GM12878 (cell line): Measurements from ENCODE around the gene SSPN. TPM values are rescaled to one million over a fixed set of nuclear protein-coding genes. Genes with fewer than 3 reads are reported as not detected.

Source experiments
- ATAC-seq: fragments of 200-7000 bp; cut with Tn5 transposase; 3 replicates; pipeline ENCODE4 v1.9.1; 2020; ENCODE audit warnings: mild to moderate bottlenecking, moderate library complexity
- BruUV-seq: library from RNA; stranded (reverse); fragments of 400-500 nt; replicated peaks from 2 replicates; lab custom pipeline; 2021; lab: Mats Ljungman, UMichigan
- CTCF ChIA-PET: fragments of 300-600 bp; sonication (Branson Sonifier 250); formaldehyde crosslinking; extraction: SDS; loops from one replicate; lab custom pipeline; 2021; ENCODE audit warnings: inconsistent platforms; lab: Yijun Ruan, JAX
- POLR2A ChIA-PET: fragments of 350-600 bp; formaldehyde crosslinking; extraction: SDS; loops from one replicate; lab custom pipeline; 2021; ENCODE audit warnings: inconsistent platforms; lab: Charles Lee
- RAD21 ChIA-PET: fragments of 300-600 bp; sonication (Branson Sonifier 250); formaldehyde crosslinking; loops from one replicate; lab custom pipeline; 2023; ENCODE audit warnings: antibody characterized with exemption; ENCODE audit not compliant: unreplicated experiment; lab: Charles Lee
- SMC1A ChIA-PET: fragments of 300-600 bp; sonication (Branson Sonifier 250); formaldehyde crosslinking; loops from one replicate; lab custom pipeline; 2023; ENCODE audit not compliant: unreplicated experiment, uncharacterized antibody; lab: Charles Lee
- DNase-seq: peaks from one replicate; pipeline ENCODE4 v3.0.0-alpha.2; 2011; ENCODE audit warnings: low read depth, low spot score
- FAIRE-seq: peaks from 3 replicates; lab custom pipeline; 2011; peaks lifted over from hg19 to GRCh38; lab: Jason Lieb, UNC
- H2AFZ ChIP-seq: 2 replicates; pipeline ENCODE4 v1.6.0; 2011; ENCODE audit warnings: low read depth, low read length, control low read depth; ENCODE audit not compliant: control insufficient read depth
- H3K27ac ChIP-seq: 2 replicates; pipeline ENCODE4 v1.5.1; 2011; ENCODE audit warnings: control low read depth; ENCODE audit not compliant: control insufficient read depth, insufficient read depth
- H3K27me3 ChIP-seq, 2 experiments: replicated peaks in 1 of 2; 2 replicates each; pipeline versions ENCODE4 v1.6.0 to v1.6.1; 2011; ENCODE audit warnings: low read length in 1 of 2; ENCODE audit not compliant: control insufficient read depth in 2 of 2, insufficient read depth in 2 of 2
- H3K36me3 ChIP-seq, 2 experiments: 2 replicates each; pipeline ENCODE4 v1.5.1; 2011; ENCODE audit warnings: low read length in 1 of 2; ENCODE audit not compliant: control insufficient read depth in 2 of 2, insufficient read depth in 2 of 2
- H3K4me1 ChIP-seq: 2 replicates; pipeline ENCODE4 v1.6.1; 2011; ENCODE audit warnings: mild to moderate bottlenecking, low read length, moderate library complexity, mixed read lengths; ENCODE audit not compliant: control insufficient read depth, insufficient read depth
- H3K4me2 ChIP-seq: 2 replicates; pipeline ENCODE4 v1.6.0; 2011; ENCODE audit warnings: control low read depth; ENCODE audit not compliant: control insufficient read depth, insufficient read depth
- H3K4me3 ChIP-seq: fragments of 200-600 bp; sonication (generic); 2 replicates; pipeline ENCODE4 v1.5.1; 2016
- H3K79me2 ChIP-seq: 2 replicates; pipeline ENCODE4 v1.6.0; 2011; ENCODE audit warnings: low read length; ENCODE audit not compliant: control insufficient read depth, insufficient read depth
- H3K9ac ChIP-seq: 2 replicates; pipeline ENCODE4 v1.8.0; 2011; ENCODE audit warnings: low read length, control low read depth, mixed read lengths; ENCODE audit not compliant: control insufficient read depth, insufficient read depth
- H3K9me3 ChIP-seq: replicated peaks from 3 replicates; pipeline ENCODE4 v1.5.1; 2011; ENCODE audit warnings: mild to moderate bottlenecking, low read length; ENCODE audit not compliant: control insufficient read depth, insufficient read depth
- H4K20me1 ChIP-seq: 2 replicates; pipeline ENCODE4 v1.6.0; 2011; ENCODE audit not compliant: control insufficient read depth, insufficient read depth
- ASH2L ChIP-seq: fragments of 300-600, 200-600 bp; sonication (generic); IDR thresholded peaks from 2 replicates; pipeline ENCODE4 v1.6.1; 2017; ENCODE audit warnings: low read depth, mild to moderate bottlenecking, borderline replicate concordance
- CUX1 ChIP-seq: IDR thresholded peaks from 2 replicates; pipeline ENCODE4 v1.6.1; 2012; ENCODE audit warnings: improper control_type of control experiment, low read depth, low read length; ENCODE audit not compliant: insufficient replicate concordance
- HSF1 ChIP-seq: fragments of 150-350 bp; IDR thresholded peaks from 2 replicates; pipeline ENCODE4 v1.6.1; 2014; ENCODE audit warnings: mild to moderate bottlenecking, low read depth, low read length
- KDM1A ChIP-seq: fragments of 200-600 bp; sonication (generic); IDR thresholded peaks from 2 replicates; pipeline ENCODE4 v1.6.1; 2016; ENCODE audit warnings: borderline replicate concordance
- MXI1 ChIP-seq: fragments of 150-350 bp; IDR thresholded peaks from 2 replicates; pipeline ENCODE4 v1.6.1; 2011; ENCODE audit warnings: low read depth, mild to moderate bottlenecking, inconsistent platforms, low read length, improper control_type of control experiment
- POLR2AphosphoS5 ChIP-seq: IDR thresholded peaks from 2 replicates; pipeline ENCODE4 v1.6.1; 2011; ENCODE audit warnings: mild to moderate bottlenecking, low read length, inconsistent platforms
- POU2F2 ChIP-seq: IDR thresholded peaks from 3 replicates; pipeline ENCODE4 v1.6.1; 2011; ENCODE audit warnings: low read depth, mild to moderate bottlenecking, low read length, borderline replicate concordance
- SP1 ChIP-seq: IDR thresholded peaks from one replicate; pipeline ENCODE4 v1.6.1; 2011; ENCODE audit warnings: low read depth, low read length
- ZBTB11 ChIP-seq: fragments of 450-650 bp; formaldehyde crosslinking; IDR thresholded peaks from 2 replicates; pipeline ENCODE4 v1.5.0; 2022; ENCODE audit warnings: mild to moderate bottlenecking, missing genetic modification characterization
- ZNF24 ChIP-seq: fragments of 450-650 bp; IDR thresholded peaks from 2 replicates; pipeline ENCODE4 v1.6.1; 2017; ENCODE audit warnings: antibody characterized with exemption, mild to moderate bottlenecking
- WGBS: methylation state at CpG from one replicate; pipeline ENCODE4 v1.1.6; 2016; ENCODE audit warnings: low lambda C conversion rate; ENCODE audit not compliant: insufficient replicate concordance, insufficient coverage; ENCODE audit errors: missing lambda C conversion rate; 5-methylcytosine and 5-hydroxymethylcytosine counted together
- in situ Hi-C: fragments of 300-500 bp; cut with MboI; formaldehyde crosslinking; loops from 9 replicates; pipeline ENCODE4 v1.14.3; 2018; ENCODE audit warnings: mixed read lengths
- intact Hi-C: fragments of 100-400 bp; cut with micrococcal nuclease; formaldehyde crosslinking; loops from one replicate; pipeline ENCODE4 v1.14.2; 2022; ENCODE audit not compliant: unreplicated experiment
- polyA plus RNA-seq, 11 experiments: library from polyadenylated mRNA; depleted of rRNA in 4 of 11; unstranded in 6 of 11; stranded (reverse) in 5 of 11; fragments of >200 nt; fragmentation: Nextera tagmentation in 4 of 11; fragmentation: Illumina TruSeq in 1 of 11; extraction: Ambion mirVana in 4 of 11; extraction: Trizol in 1 of 11; gene quantifications; 1 replicate in 1 of 11; 2 replicates in 10 of 11; pipeline versions ENCODE4 v1.2.1 to v1.2.3, GENCODE V29; 2011 to 2016; ENCODE audit warnings: inconsistent platforms in 2 of 11, missing spikeins in 2 of 11, low read depth in 1 of 11
- total RNA-seq, 4 experiments: library from RNA; depleted of rRNA in 3 of 4; stranded (reverse); fragments of >200 nt in 3 of 4; fragmentation: Illumina TruSeq in 1 of 4; extraction: Trizol in 1 of 4; gene quantifications; 2 replicates each; pipeline versions ENCODE4 v1.2.1 to v1.2.3, GENCODE V29; 2013 to 2021

Gene SSPN
- total and polyA plus RNA-seq, 10 of the 15 experiments (the other 5 are each of a cell fraction or from before 2014, with no cell fraction given): 0.04 to 0.41 (median 0.28) TPM; not detected in 5

GRCh38 chr12:26239852-26240815 lies 44.8 kb downstream of the SSPN start:
- POLR2A ChIA-PET: interaction anchor here (0.6 to 1.6 kb wide), 2 partner anchors 10 to 11 kb away, joined by 3 to 7 read pairs; no protein-coding TSS in a partner anchor
- CTCF ChIA-PET: no interaction called here
- no peak overlapping the region for H3K9ac ChIP-seq
- RAD21 ChIA-PET: interaction anchor here (1.3 kb wide), 2 partner anchors 34 to 46 kb away, joined by 3 to 5 read pairs; no protein-coding TSS in a partner anchor
- no peaks in the 10 kb centered on the region for H3K79me2 ChIP-seq
- SMC1A ChIA-PET: interaction anchor here (1.0 to 2.2 kb wide), 10 partner anchors 8 to 144 kb away, joined by 3 to 7 read pairs (median 4); no protein-coding TSS in a partner anchor
- H3K36me3 ChIP-seq: no peaks in the 10 kb centered on the region
- no peak for DNase-seq
- no peaks in the 10 kb centered on the region for H3K9me3 ChIP-seq
- no peaks in the 10 kb centered on the region for H3K4me1 ChIP-seq
- TF ChIP-seq KDM1A (no peak), SP1 (no peak), ASH2L (no peak), ZNF24 (no peak), ZBTB11 (CRISPR knock-in tag) (no peak), POLR2AphosphoS5 (no peak), POU2F2 (no peak), MXI1 (no peak), CUX1 (no peak), HSF1 (no peak)
- in situ Hi-C loops: no loop called here
- H3K4me2 ChIP-seq: no peak overlapping the region
- 60% methylated on average over 4 of the region's 4 CpGs for WGBS
- no peak overlapping the region for H2AFZ ChIP-seq
- no TSS peak for BruUV-seq
- no peaks in the 10 kb centered on the region for H4K20me1 ChIP-seq
- peaks cover 2 to 3% of the 10 kb centered on the region in 2 experiments; a peak in 2 of 4 replicates for H3K27me3 ChIP-seq
- intact Hi-C loops: no loop called here
- no peak for ATAC-seq
- H3K27ac ChIP-seq: no peak overlapping the region
- H3K4me3 ChIP-seq: no peak overlapping the region
- no peak for FAIRE-seq
